GM18526 (cell line): ENCODE measurements around the gene VPS26B.

Experiments used
- POLR2A ChIP-seq: IDR thresholded peaks from 3 replicates; pipeline ENCODE4 v1.6.1; 2011; ENCODE audit not compliant: insufficient read length; ENCODE audit errors: extremely low read depth

VPS26B gene

DNA sequence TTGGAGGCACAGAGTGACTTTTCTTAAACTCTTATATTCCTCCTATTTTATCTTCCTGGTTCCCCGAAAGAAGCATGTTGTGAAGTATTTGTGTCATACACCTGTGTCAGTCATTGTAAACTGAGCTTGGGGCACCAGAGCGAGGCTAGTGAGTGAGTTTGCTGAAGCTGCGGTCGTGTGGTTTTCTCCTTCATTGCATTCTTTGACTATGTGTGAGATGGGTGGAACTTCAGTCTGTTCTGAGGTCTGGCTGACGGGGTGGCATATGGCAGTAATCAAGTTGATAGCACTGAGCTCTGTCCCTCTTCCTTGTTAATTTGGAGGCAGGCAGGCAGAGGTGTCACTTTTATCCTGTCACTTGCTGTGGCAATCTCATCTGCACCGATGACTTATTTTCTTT lies 4.2 kb downstream of the VPS26B start:
- TF ChIP-seq POLR2A: no peak

DNA sequence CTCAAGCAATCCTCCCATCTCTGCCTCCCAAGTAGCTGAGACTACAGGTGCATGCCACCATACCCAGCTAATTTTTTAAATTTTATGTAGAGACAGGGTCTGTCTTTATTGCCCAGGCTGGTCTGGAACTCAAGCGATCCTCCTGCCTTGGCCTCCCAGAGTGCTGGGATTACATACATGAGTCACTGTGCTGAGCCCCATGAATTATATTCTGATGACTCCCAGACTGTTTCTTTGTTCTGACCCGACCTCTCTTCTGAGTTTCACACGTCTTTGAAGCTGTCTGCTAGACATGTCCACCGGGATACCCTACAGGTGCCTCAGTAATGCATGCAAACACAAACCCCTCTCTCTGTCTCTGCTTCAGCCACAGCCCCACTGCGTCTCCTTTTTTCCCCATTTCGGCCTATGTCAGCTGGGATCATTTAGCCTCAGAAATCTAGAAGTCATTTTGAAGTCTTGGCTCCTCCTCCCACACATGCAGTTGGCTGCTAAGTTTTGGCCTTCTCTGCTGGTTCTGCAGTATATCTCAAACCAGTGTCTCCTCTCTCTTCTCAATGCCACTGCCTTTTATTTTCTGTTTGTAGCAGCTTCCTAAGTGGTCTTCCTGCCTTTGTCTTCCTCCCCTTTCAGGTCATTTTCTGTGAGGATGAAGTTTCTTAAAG lies 4.8 kb downstream of the VPS26B start:
- no peak for TF ChIP-seq POLR2A

DNA sequence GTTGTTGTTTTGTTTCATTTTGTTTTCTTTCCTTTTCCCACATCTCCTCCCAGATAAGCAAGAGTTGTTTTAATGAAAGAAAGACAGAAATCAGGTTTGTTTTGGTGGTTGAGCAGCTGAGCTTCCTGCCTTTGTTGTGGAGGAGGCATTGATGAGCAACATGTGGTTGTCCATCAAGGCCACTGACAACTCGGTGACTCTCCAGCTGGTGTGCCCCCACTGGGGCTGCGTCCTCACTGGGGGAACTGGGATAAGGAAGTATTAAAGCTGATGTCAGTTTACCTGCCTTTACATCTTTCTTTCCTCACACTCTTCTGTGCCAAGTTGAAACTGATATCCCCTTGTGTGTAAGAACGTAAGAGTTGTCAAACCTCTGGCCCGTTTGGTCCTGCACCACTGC lies 5.9 kb downstream of the VPS26B start:
- TF ChIP-seq POLR2A: no peak

DNA sequence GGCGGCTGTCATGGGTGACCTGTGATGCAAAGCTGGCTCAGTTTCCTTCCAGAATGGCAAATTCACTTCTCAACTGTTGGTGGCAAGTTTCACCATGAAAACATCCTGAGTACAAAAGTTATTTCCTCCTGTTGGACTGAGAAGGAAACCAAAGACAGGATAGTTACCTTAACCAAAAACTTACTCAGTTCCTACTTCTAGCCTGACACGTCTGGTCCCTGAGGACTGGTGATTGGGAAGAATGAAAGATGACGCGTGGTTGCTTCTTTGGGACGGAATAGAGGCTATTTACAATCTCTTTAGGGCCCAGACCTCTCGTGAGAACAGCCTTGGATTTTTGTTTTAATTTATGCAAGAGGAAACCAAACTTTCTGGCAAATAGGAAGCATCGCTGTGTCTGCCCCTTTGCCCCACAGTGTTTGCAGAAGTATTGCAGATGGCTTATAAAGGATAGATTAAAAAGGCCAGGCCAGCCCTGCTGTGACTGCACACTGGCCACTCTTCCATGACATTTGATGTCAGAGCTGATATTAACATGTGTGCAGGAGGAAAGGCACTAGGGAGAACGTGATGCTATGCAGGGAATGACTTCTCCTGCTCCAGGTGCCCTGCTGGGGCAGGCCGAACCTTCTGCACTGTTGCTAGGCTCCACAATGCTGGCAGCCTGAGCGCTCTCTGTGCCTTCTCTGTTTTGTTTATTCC lies 7.6 kb downstream of the VPS26B start:
- TF ChIP-seq POLR2A: no peak

DNA sequence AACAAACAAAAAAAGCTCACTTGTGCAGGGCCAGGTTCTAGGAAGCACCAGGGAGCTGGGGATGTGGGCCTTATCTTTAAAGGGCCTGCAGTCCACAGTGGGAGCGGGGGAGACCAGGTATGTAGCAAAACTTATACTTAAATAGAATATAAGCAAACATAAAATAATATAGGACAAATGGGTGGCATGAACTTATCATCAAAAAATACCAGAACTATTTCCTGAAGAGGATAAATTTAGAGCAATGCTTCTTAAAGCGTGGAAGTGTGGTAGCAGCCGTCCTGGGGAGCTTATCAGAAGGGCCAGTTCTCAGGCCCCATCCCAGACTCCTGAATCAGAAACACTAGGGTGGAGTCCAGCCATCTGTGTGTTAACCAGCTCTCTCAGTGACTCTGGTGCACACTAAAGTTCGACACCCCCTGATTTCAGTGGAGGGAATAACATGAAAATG lies 9.3 kb downstream of the VPS26B start:
- TF ChIP-seq POLR2A: no peak

DNA sequence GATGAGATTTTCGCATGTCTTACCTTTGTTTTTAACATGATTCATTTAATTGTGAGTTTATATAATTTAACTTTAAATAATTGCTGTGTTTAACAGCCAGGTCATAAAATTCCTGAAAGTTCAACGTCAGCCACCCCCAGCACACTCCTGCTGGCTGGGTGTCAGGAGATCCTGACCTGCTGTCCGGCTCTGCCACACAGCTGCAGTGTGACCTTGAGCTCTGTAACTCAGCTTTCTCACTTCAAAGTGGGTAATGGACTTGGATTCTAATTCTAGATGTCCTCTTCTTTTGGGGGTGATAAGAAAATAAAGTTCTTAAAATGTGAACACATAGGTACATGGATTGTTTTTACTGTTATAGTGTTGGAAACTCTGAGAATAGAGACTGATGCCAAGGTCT lies 10.9 kb downstream of the VPS26B start:
- no peak for TF ChIP-seq POLR2A

DNA sequence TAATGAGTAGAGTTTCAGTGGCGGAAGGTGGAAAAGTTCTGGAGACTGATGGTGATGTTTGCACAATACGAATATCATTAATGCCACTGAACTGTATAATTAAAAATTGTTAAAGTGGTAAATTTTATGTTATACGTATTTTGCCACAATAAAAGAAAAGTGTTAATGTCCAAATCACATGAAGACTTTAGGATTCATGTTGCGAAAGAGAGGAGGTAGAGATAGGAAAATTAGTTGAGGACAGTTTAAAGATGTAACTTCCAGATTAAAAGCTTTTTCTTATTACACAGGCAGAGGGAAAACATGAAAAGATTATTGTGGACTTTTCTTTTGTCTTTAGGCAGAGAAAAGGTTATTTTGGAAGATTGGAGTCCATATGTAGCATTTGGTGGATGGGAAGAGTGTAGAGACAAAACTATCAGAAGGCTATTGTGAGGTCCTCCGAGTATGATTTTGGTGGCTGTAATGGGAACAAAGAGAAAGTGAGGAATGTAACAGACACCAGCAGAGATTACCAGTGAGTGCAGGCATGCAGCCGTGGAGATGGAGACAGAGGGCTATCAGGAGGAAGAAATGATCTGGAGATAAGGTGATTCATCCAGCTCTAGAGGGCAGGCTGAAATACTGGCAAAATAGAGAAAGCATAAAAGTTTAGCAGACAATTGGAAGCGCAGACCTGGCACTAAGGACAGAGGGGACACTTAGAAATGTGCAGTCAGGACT lies 12.5 kb downstream of the VPS26B start:
- TF ChIP-seq POLR2A: no peak

DNA sequence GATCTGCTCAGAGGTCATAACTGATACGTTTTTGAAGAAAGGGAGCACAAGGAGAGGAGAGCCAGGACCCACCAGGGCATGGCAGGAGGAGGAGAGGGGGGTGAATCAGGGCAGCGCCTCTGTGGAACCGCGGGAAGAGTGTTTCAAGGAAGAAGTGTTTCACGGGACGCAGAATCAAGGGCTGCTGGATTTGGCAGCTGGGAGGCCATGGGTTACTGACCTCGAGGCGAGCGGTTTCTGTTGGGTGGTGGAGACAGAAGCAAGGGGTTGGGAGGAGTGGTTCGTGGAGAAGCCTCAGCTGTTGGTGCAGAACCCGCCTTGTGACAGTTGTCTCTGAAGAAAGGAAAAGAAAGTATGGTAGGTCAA lies 13.1 kb downstream of the VPS26B start:
- TF ChIP-seq POLR2A: no peak

DNA sequence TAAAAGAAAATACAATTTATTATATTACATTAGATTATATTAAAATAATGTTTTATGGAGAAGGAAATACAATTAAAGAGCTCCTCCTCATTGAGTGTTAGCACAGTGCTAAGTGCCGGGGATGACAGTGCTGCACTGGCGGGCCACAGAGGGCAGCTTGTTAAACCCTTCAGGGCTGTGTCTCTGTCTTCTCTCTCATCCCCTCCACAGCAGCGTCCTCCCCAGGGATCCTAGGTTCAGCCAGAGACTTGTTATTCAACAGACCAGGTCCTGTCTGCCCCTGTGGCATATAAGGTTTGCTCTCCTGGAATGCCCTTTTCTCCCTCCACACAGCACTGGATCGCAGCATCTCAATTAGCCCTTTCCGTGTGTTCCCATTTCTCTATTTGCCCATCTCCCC lies 14.5 kb downstream of the VPS26B start:
- no peak for TF ChIP-seq POLR2A

DNA sequence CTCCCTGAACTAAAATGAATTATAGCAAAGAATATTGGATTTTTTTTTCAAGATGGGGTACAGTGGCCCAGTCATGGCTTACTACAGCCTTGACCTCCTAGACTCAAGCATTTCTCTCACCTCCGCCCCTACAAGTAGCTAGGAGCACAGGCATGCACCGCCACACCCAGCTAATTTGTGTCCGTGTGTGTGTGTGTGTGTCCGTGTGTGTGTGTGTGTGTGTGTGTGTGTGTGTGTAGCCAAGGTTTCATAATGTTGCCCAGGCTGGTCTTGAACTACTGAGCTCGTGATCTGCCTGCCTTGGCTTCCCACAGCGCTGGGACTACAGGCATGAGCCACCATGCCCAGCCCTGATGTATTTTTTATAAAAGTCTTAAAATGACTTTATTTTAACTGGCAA lies 16.1 kb downstream of the VPS26B start:
- no peak for TF ChIP-seq POLR2A

DNA sequence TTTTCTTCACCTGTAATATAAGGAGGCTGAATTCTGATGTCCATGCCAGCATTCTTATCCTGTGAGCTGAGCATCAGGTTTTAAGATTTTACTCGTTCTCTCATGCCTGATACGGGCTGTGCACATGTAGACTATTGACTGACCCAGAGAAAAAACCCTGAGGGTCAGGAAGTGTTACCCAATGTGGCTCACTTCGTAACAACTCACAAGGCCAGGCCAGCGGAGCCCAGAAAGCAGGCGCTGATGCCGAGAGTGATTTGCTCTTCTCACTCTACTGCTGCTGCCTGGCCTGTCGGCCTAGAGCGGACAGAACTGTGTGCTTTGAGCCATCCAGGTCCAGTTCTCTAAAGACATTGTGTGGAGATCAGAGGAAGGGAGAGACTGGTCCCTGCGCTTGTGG lies 17.9 kb downstream of the VPS26B start:
- TF ChIP-seq POLR2A: no peak

DNA sequence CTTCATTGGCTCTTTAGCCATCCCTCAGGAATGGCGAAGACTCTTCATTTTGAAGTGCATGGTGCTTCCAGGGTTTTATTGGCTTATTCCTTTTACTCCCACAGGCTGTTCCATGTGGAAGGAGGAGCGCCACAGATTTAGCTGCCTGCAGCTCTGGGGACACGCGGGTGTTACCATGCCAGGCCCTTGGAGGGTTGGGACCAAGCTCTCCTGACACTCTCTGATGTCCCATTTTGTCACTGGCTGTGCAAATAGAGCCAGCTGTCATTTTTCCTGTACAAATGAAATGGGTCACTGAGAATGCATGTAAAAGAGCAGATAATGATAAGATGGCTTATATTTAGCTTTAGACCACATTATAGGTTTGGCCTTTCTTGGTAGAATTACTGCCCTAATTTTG lies 19.4 kb downstream of the VPS26B start:
- TF ChIP-seq POLR2A: no peak

DNA sequence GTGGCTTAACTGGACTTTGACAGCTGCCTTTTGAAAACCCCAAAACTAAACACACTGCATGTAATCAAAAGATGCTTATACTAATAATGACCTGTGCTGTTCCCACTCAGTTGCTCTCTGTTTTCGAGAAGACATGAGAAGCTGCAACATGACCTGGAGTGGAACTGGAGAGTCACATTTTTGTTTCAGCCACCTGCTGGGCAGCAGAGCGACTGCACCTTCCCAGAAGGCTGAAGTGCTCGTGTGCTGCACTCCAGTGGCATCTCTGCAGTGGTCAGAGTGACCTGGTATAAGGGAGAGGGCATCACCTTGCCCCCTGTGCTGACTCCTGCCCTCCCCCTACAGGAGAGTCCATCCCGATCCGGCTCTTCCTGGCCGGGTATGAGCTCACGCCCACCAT lies 20.1 kb downstream of the VPS26B start:
- no peak for TF ChIP-seq POLR2A

DNA sequence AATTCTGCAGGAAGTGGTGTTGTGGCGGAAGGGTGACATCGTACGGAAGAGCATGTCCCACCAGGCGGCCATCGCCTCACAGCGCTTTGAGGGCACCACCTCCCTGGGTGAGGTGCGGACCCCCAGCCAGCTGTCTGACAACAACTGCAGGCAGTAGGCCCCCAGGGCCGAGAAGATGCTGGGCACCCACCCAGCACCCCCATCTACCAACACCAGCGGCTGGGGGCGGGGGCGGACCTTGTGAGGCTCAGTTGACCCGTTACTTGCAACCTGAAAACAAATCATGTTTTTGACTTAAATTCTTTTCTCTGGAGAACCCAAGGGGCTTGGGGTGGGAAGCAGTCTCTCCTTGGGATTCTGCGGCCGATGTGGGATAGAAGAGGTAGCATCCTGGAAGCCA lies 21.0 kb downstream of the VPS26B start:
- no peak for TF ChIP-seq POLR2A

DNA sequence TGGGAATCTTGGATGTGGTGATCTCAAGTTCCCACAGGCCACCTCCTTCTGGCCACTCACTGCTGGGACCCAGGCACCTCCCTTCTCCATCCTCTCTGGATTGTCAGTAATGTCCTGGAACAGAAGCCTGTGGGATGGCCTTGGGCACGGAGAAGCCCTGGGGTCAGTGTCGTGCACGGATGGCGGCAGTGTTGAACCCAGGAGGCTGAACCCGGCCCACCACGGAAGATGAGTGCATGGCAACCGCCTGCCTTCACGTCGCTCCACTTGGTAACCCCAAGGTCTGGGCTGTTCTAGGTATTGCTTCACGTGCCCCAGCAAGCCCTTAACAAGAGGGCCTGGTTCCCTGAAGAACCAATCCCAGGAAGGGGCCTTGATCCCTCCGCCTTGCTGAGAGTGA lies 21.6 kb downstream of the VPS26B start:
- TF ChIP-seq POLR2A: no peak

DNA sequence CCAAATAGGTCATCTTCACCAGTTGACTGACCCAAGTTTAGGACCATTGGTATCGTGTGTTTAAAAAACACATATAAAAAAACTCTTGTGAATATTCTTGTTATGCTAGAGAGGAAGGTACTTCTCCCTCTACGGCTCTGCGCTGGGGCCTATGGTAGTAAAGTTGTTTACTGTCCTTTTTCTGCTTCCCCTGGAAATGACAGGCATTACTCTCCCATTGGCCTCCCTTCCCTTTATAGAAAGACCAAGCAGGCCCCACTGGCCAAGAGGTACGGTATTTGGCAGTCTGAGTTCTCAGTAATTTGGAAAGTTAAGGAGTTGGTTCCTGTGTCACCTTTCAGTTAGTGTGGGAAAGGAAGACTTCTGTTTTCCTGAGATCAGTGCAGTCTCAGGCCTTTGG lies 22.2 kb downstream of the VPS26B start:
- TF ChIP-seq POLR2A: no peak
